ENCODE measurements around the gene GAB2. TPM values are rescaled to one million over a fixed set of nuclear protein-coding genes. Genes with fewer than 3 reads are reported as not detected.
A peak's percentile ranks its signal among the peaks of the same experiment; 100 is the strongest.

The GAB2 gene
- total and polyA plus RNA-seq, 2 of the 13 experiments (the other 11 are each of a cell fraction or from before 2014, with no cell fraction given): 4.1 to 8.6 TPM

DNA sequence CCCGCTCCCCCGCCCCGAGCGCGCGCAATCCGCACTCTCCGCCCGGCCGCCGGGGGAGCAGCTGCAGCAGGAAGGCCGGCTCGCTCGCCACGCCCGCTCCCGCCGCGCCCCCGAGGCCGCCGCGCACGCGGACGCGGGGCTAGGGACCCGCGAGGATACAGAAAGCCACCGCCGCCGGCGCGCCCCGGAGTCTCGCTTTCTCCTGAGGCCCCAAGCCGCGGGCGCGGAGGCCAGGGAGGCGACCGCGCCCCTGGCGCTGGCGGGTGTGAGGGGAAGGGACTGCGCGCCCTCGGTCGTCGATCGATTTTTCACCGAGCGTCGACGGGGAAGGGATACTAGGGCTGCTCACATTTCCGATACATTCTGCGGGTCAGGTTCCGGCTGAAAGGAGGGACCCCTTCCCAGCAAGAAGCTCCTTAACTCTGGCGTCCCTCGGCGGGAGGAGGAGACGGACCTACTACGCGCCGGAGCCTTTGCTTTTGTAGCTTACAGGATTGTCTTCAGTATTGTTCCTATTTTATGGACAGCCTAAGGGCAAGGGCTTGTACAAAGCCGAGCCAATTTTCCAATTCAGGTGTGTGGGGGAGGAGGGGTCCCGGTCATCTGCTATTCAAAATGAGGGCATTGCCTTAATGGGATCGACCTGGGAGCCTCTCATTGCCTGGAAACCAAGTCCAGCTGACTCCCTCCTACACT, 416 bp upstream of the GAB2 start (continued):
- TF ChIP-seq, protein P1, sequence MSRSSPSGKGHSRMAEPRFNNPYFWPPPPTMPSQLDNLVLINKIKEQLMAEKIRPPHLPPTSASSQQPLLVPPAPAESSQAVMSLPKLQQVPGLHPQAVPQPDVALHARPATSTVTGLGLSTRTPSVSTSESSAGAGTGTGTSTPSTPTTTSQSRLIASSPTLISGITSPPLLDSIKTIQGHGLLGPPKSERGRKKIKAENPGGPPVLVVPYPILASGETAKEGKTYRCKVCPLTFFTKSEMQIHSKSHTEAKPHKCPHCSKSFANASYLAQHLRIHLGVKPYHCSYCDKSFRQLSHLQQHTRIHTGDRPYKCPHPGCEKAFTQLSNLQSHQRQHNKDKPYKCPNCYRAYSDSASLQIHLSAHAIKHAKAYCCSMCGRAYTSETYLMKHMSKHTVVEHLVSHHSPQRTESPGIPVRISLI (CRISPR knock-in tag; IDR thresholded peaks at IDR 0.05; ENCODE audit: borderline replicate concordance): no peak
- TF ChIP-seq ZKSCAN5 (CRISPR knock-in tag; IDR thresholded peaks at IDR 0.05) (no peak), CHD4 (IDR thresholded peaks at IDR 0.05; ENCODE audit: borderline replicate concordance, low read length) (no peak), ZNF564 (CRISPR knock-in tag; IDR thresholded peaks at IDR 0.05) (peak; percentile 54; the same call in 1 of the 2 replicates), ZC3H13 (CRISPR knock-in tag; IDR thresholded peaks at IDR 0.05) (no peak), KLF11 (CRISPR knock-in tag; IDR thresholded peaks at IDR 0.05) (no peak), THYN1 (CRISPR knock-in tag; IDR thresholded peaks at IDR 0.05; ENCODE audit: borderline replicate concordance, low read depth) (no peak), ZNF431 (CRISPR knock-in tag; IDR thresholded peaks at IDR 0.05; ENCODE audit: borderline replicate concordance, low read depth) (peak; percentile 33), SKI (IDR thresholded peaks at IDR 0.05; ENCODE audit: partially characterized antibody) (peak; percentile 74), HDAC1 (CRISPR knock-in tag; IDR thresholded peaks at IDR 0.05) (no peak; the same call in 1 of the 2 replicates), TEAD3 (CRISPR knock-in tag; optimal IDR thresholded peaks at IDR 0.05; ENCODE audit: borderline replicate concordance) (no peak), ZFP36 (IDR thresholded peaks at IDR 0.05; ENCODE audit: borderline replicate concordance, low read depth, low read length, partially characterized antibody) (no peak), TBL1XR1 (IDR thresholded peaks at IDR 0.05; ENCODE audit: borderline replicate concordance, low read length, partially characterized antibody) (no peak), NFKBIZ (CRISPR knock-in tag; IDR thresholded peaks at IDR 0.05) (no peak), FOXP1 (IDR thresholded peaks at IDR 0.05) (no peak), FOXP1 (CRISPR knock-in tag; IDR thresholded peaks at IDR 0.05) (no peak), PITX1 (CRISPR knock-in tag; IDR thresholded peaks at IDR 0.05) (no peak), SRSF4 (IDR thresholded peaks at IDR 0.05; ENCODE audit: low read depth, low read length, poor library complexity, severe bottlenecking) (no peak)
- TF ChIP-seq, protein P2, sequence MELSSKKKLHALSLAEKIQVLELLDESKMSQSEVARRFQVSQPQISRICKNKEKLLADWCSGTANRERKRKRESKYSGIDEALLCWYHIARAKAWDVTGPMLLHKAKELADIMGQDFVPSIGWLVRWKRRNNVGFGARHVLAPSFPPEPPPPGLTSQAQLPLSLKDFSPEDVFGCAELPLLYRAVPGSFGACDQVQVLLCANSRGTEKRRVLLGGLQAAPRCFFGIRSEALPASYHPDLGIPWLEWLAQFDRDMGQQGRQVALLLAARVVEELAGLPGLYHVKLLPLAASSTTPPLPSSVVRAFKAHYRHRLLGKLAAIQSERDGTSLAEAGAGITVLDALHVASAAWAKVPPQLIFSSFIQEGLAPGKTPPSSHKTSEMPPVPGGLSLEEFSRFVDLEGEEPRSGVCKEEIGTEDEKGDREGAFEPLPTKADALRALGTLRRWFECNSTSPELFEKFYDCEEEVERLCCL (CRISPR knock-in tag; IDR thresholded peaks at IDR 0.05; ENCODE audit: borderline replicate concordance): no peak
- TF ChIP-seq, protein P3, sequence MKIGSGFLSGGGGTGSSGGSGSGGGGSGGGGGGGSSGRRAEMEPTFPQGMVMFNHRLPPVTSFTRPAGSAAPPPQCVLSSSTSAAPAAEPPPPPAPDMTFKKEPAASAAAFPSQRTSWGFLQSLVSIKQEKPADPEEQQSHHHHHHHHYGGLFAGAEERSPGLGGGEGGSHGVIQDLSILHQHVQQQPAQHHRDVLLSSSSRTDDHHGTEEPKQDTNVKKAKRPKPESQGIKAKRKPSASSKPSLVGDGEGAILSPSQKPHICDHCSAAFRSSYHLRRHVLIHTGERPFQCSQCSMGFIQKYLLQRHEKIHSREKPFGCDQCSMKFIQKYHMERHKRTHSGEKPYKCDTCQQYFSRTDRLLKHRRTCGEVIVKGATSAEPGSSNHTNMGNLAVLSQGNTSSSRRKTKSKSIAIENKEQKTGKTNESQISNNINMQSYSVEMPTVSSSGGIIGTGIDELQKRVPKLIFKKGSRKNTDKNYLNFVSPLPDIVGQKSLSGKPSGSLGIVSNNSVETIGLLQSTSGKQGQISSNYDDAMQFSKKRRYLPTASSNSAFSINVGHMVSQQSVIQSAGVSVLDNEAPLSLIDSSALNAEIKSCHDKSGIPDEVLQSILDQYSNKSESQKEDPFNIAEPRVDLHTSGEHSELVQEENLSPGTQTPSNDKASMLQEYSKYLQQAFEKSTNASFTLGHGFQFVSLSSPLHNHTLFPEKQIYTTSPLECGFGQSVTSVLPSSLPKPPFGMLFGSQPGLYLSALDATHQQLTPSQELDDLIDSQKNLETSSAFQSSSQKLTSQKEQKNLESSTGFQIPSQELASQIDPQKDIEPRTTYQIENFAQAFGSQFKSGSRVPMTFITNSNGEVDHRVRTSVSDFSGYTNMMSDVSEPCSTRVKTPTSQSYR (CRISPR knock-in tag; IDR thresholded peaks at IDR 0.05; ENCODE audit: borderline replicate concordance): no peak
- TF ChIP-seq, protein P4, sequence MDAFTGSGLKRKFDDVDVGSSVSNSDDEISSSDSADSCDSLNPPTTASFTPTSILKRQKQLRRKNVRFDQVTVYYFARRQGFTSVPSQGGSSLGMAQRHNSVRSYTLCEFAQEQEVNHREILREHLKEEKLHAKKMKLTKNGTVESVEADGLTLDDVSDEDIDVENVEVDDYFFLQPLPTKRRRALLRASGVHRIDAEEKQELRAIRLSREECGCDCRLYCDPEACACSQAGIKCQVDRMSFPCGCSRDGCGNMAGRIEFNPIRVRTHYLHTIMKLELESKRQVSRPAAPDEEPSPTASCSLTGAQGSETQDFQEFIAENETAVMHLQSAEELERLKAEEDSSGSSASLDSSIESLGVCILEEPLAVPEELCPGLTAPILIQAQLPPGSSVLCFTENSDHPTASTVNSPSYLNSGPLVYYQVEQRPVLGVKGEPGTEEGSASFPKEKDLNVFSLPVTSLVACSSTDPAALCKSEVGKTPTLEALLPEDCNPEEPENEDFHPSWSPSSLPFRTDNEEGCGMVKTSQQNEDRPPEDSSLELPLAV (CRISPR knock-in tag; conservative IDR thresholded peaks at IDR 0.05; ENCODE audit: low read depth): no peak
- TF ChIP-seq, protein P5, sequence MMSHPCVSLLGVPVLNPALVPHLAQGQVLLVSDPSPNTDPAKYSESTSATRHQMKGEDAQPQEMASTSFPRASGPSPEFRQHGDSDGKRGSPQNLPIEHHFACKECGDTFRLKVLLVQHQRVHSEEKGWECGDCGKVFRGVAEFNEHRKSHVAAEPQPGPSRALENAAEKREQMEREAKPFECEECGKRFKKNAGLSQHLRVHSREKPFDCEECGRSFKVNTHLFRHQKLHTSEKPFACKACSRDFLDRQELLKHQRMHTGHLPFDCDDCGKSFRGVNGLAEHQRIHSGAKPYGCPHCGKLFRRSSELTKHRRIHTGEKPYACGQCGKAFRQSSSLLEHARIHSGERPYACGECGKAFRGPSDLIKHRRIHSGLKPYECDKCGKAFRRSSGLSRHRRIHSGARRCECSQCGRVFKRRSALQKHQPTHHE (CRISPR knock-in tag; IDR thresholded peaks at IDR 0.05; ENCODE audit: borderline replicate concordance): no peak
